ENCODE data around the gene PPP1R36.

Gene PPP1R36

DNA sequence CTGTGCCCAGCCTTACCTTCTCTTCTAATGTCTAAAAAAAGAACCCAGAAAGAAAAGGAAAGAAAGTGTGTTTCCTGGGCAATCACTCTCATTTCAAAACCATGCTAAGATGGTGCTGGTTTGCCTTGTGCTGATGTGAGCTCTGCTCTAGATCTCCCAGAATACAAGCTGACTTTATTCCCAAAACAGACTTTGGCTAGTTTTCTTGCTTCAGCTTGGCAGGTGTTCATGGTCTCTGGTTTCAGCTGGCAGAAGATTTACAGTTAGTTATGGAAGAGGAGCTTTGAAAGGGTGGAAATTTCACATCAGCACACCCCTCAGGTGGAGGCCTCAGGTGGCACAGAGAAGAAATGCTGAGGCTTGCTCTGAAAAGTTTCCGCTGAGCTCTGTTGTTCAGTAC, 34.4 kb downstream of the PPP1R36 start:
- H3K4me3 ChIP-seq (ENCODE audit: low read length) = no peak overlapping the region
- TF ChIP-seq, protein P1, sequence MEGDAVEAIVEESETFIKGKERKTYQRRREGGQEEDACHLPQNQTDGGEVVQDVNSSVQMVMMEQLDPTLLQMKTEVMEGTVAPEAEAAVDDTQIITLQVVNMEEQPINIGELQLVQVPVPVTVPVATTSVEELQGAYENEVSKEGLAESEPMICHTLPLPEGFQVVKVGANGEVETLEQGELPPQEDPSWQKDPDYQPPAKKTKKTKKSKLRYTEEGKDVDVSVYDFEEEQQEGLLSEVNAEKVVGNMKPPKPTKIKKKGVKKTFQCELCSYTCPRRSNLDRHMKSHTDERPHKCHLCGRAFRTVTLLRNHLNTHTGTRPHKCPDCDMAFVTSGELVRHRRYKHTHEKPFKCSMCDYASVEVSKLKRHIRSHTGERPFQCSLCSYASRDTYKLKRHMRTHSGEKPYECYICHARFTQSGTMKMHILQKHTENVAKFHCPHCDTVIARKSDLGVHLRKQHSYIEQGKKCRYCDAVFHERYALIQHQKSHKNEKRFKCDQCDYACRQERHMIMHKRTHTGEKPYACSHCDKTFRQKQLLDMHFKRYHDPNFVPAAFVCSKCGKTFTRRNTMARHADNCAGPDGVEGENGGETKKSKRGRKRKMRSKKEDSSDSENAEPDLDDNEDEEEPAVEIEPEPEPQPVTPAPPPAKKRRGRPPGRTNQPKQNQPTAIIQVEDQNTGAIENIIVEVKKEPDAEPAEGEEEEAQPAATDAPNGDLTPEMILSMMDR (conservative IDR thresholded peaks at IDR 0.05; ENCODE audit: low read length) = no peak
- no peak for DNase-seq (ENCODE audit: low read depth)

DNA sequence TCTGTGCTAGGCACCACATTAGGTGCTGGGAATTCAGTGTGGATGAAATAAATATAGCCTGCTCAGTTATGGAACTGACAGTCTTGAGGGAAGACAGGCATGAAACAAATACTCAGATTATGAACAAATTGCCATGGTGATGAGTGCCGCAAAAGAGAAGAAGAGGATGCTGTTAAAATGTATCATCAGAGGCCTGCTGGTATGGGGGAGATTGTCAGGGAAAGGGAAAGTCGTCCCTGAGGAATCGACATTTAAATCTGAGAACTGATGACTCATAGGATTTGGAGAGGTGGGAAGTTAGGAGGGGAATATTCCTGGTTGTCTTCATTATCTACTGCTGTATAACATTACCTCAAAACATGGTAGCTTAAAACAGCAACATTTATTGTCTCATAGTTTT, 42.0 kb downstream of the PPP1R36 start:
- peak; percentile 13 for DNase-seq (ENCODE audit: low read depth)
- no peak overlapping the region for H3K4me3 ChIP-seq (ENCODE audit: low read length)
- TF ChIP-seq, protein P1 (conservative IDR thresholded peaks at IDR 0.05; ENCODE audit: low read length) = no peak

DNA sequence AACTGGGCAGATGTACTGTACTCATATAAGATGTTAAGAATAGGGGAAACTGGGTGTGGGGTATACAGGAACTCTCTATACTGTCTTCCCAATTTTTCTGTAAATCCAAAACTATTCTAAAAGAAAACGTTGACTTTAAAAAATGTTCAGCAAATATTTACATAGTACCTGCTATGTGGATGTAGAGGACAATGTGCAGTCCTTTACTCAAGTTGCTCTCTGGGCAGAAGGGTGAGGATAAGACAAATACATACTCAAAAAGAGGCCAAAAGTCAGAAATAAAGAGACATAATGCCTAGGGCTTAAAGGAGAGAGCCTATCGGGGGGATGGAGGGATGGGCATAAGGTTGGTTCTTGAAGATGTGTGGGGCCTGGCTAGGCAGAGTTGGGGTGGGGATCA, 44.7 kb downstream of the PPP1R36 start:
- TF ChIP-seq, protein P1 (conservative IDR thresholded peaks at IDR 0.05; ENCODE audit: low read length) = no peak
- H3K4me3 ChIP-seq (ENCODE audit: low read length) = no peak overlapping the region
- no peak for DNase-seq (ENCODE audit: low read depth)

DNA sequence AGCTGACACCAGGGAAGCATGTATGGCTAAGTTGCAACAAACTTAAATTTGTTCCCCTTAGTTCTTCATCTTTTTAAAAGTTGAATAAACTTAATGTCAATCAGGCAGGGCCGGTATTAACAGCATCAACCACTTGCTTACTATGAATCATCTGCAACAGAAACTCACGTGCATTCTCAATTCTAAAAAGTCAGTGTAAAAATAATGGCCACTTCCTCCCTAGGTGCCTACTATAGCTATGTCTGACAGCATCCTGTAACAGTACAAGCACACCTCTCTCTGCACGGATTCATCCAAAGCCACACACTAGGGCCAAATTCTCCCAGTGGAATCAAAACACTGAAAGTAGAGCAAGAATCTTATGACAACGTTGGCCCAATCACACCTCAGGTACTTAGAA, 48.6 kb downstream of the PPP1R36 start:
- TF ChIP-seq, protein P1 (conservative IDR thresholded peaks at IDR 0.05; ENCODE audit: low read length) = no peak
- no peak overlapping the region for H3K4me3 ChIP-seq (ENCODE audit: low read length)
- no peak for DNase-seq (ENCODE audit: low read depth)

DNA sequence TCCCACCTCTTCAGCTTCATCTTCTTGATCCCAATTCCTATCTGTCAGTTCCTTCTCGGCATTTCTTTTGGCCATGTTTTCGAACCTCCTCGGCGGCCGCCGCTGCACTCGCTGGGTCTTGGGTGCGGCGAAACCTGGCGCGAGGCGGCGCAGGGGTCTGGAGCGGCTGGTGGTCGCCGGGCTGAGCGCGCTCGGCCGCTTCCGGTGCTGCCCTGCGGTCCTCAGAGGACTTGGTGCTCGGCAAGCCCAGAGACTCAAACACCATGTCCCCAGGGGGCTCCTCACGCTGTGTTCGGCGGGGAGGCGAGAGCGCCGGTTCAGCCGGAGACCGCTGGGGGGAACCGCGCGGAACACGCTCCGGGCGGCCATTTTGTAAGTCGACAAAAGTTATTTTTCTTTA, 51.8 kb downstream of the PPP1R36 start:
- DNase-seq (ENCODE audit: low read depth) = no peak
- TF ChIP-seq, protein P1 (conservative IDR thresholded peaks at IDR 0.05; ENCODE audit: low read length) = no peak
- H3K4me3 ChIP-seq (ENCODE audit: low read length) = peak overlapping the region; percentile 22

DNA sequence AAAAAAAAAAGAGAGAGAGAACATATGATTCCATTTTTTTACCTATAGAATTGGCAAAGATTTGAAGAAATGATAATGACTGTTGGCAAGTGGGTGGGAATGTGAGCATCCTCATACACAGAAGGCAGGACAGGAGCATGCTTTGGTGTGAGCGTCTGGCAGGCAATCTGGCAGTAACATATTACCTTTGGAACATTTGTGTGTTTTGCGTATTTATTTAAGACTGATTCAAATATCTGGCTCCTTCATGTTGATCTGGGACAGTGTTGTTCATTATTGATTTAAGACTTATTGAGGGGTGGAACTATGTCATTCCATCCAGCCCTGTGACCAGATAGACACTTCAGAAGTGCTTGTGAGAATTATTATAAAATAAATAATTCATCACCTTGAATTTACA, 53.1 kb downstream of the PPP1R36 start:
- TF ChIP-seq, protein P1 (conservative IDR thresholded peaks at IDR 0.05; ENCODE audit: low read length) = no peak
- H3K4me3 ChIP-seq (ENCODE audit: low read length) = no peak overlapping the region
- no peak for DNase-seq (ENCODE audit: low read depth)

DNA sequence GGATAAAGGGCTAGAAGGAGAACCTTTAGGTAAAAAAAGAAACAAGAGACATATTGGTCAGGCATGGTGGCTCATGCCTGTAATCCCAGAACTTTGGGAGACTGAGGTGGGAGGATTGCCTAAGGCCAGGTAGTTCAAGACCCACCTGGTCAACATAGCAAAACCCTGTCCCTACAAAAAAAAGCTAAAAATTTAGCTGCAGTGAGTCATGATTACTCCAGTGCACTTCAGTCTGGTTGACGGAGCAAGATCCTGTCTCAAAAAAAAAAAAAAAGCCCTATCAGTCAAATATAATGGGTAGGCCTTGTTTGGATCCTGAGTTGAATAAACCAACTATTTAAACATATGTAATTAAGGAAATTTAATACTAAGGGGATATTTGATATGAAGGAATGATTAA, 54.2 kb downstream of the PPP1R36 start:
- no peak overlapping the region for H3K4me3 ChIP-seq (ENCODE audit: low read length)
- DNase-seq (ENCODE audit: low read depth) = no peak
- TF ChIP-seq, protein P1 (conservative IDR thresholded peaks at IDR 0.05; ENCODE audit: low read length) = no peak

Data from AG10803 (cell line).